Measurements from ENCODE around the gene CAPN14.

The CAPN14 gene

DNA sequence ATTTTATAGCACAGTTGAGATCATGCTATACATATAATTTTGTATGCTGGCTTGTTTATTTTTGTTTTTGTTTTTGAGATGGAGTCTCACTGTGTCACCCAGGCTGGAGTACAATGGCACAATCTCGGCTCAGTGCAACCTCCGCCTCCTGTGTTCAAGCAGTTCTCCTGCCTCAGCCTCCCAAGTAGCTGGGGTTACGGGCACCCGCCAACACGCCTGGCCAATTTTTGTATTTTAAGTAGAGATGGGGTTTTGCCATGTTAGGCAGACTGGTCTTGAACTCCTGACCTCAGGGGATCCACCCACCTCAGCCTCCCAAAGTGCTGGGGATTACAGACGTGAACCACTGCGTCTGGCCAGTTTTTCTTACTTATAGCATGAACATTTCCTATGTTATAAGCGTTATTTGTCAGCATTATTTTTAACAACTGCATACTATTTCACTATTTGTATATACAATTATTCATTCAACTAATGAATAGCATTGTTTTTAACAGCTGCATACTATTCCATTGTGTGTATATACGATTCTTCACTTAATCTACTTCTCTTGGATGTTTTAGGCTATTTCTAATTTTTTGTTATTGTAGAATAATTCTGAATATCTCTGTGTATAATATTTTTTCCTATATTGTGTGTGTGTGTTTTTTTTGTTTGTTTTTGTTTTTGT lies 20.2 kb upstream of the CAPN14 start:
- Histone ChIP-seq H3K4me1 (ENCODE audit: insufficient read depth, low read length) (peaks cover 12% of the 10 kb centered on the region), H3K9ac (ENCODE audit: low read depth, low read length) (no peak overlapping the region)

DNA sequence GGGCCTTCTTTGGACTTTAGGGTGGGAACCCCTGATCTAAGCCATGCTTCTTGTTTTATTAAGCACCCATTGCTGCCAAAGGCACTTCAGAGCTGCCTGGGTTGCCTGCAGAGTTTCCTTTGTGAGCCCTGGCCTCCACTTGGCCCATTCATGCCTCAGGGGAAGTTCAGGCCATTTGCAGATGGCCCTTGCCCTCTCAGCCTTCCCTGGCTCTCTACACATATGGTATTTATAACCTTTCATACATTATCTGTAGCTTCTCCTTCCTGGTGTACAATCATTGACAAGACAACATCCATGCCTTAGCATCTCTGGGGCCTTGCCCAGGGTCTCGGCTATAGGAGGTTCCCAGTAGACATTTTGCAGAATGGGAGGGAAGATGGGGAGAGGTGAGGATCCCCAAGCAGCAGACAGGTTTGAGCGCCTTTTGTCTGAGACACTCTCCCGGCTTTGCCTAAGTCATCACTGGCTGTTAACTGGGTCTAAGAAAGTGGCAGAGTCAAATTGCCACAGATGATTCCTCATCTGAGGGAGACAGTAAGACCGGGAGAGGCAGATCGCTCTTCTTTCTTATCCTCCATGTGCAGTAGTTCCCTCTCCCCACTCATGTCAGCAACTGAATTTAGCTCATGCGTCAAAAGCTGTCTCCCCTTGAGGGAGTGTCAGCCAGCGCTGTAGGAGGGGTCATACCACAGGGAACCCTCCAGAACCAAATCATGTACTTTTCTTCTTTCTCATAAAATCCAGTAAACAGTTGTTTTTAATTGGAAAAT lies 19.3 kb upstream of the CAPN14 start:
- Histone ChIP-seq H3K4me1 (ENCODE audit: insufficient read depth, low read length) (peaks cover 12% of the 10 kb centered on the region), H3K9me3 (ENCODE audit: control insufficient read depth, insufficient read depth, low read length) (no peaks in the 10 kb centered on the region), H3K36me3 (ENCODE audit: insufficient read depth, low read length) (no peaks in the 10 kb centered on the region), H3K9ac (ENCODE audit: low read depth, low read length) (no peak overlapping the region)

More for the DNA sequence above, 20.2 kb upstream of the CAPN14 start:
- no peaks in the 10 kb centered on the region for H3K9me3 ChIP-seq (ENCODE audit: control insufficient read depth, insufficient read depth, low read length)
- no peaks in the 10 kb centered on the region for H3K36me3 ChIP-seq (ENCODE audit: insufficient read depth, low read length)

DNA sequence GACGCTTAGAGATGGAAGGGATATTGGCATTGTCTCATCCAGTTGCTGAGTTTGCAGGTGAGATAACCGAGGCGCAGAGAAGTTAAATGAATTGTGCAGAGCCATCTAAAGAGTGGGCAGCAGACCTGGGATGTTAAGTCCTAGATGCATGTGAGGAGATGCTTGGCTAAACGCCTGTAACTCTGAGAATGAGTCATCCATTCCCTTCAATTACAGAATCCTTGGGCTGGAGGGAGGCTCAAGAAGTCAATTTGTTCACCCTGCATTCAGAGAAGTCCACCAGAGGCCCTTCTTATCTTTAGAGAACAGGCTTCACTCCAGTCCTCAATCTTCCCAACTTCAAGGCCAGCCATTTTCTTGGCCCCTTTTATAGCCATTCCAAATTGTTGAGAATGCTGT lies 18.2 kb upstream of the CAPN14 start:
- H3K9ac ChIP-seq (ENCODE audit: low read depth, low read length) = no peak overlapping the region
- H3K4me1 ChIP-seq (ENCODE audit: insufficient read depth, low read length) = peaks cover 12% of the 10 kb centered on the region
- no peaks in the 10 kb centered on the region for H3K9me3 ChIP-seq (ENCODE audit: control insufficient read depth, insufficient read depth, low read length)
- H3K36me3 ChIP-seq (ENCODE audit: insufficient read depth, low read length) = no peaks in the 10 kb centered on the region

DNA sequence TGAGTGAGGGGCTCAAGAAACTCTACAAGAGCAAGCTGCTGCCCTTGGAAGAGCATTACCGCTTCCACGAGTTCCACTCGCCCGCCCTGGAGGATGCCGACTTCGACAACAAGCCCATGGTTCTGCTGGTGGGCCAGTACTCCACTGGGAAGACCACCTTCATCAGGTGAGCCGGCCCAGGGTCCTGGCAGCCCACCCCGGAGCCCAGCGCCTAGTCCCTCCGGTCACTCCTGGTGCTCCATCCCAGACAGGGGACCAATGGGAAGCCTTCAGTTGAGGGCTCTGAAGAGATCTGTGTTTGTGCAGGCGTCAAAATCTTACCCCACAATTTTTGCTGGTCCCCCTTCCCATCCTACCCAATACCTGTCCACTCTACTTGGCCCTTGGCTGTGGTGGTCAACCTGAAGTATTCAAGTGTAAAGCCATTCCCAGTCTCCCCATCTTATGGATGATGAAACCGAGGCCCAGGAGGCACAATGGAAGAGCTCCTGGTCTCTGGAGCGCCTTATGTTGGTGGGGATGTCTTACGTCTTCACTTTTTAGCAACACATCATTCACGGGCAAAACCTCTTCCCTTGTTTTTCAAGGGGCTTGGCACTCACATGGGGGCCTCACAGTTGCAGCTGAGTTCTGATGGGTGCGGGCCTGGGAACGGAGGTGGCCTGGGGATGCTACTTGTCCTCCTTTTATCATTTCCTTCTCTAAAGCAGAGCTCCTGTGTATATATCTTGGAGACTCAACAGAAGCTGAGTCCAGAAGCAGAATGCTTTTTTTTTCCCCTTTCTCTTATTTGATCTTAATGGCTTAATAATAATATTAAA lies 17.6 kb upstream of the CAPN14 start:
- Histone ChIP-seq H3K4me1 (ENCODE audit: insufficient read depth, low read length) (peaks cover 12% of the 10 kb centered on the region), H3K36me3 (ENCODE audit: insufficient read depth, low read length) (no peaks in the 10 kb centered on the region), H3K9me3 (ENCODE audit: control insufficient read depth, insufficient read depth, low read length) (no peaks in the 10 kb centered on the region), H3K9ac (ENCODE audit: low read depth, low read length) (peak overlapping the region; percentile 74)

DNA sequence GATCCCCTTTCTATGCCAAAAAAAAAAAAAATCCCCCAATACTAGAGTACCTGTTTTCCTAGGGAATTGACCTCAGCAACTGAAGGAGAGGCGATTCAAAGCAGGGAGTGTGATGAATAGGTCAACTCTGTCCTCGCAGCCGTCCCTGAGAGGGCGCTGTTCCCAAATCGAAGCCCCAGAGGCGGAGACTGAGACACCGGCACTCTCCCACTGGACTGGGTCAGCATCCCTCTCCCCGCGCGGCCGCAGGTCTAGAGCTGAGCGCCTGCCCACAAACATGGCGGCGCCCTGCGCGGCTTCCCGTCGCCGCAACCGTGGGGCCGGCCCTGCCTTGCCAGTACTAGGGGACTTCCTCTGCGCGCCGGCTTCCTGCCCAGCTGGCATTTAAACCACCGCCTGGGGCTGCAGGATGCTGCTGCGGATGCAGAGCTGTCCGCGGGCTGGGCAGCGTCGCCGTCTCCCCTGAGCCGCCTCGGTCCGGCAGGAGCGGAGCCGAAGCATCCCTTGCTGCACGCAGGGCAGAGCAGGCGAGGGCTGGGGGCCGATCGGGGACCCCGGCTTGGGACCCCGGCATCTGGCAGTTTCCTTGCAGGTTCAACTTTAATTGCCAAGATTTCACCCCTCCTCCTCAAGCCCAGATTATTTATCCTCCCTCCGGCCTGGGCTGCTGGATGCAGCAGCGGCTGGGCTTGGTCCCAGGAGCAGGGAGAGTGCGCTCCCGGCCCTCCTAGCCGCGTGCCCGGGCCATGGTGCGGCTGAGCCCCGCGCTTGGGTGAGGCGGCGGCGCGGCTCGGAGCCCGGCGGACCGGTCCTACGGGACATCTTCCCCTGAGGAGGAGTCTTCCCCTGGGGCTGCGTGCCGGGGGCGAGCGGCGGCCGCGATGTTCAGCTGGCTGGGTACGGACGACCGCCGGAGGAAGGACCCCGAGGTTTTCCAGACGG lies 16.7 kb upstream of the CAPN14 start, which contains the start of gene EHD3:
EHD3 (plus strand) TSS at position 412 of the 942 bp plus-strand sequence; CDS start at position 882, 470 bp downstream.
- Histone ChIP-seq H3K9me3 (ENCODE audit: control insufficient read depth, insufficient read depth, low read length) (no peaks in the 10 kb centered on the region), H3K36me3 (ENCODE audit: insufficient read depth, low read length) (no peaks in the 10 kb centered on the region), H3K4me1 (ENCODE audit: insufficient read depth, low read length) (peaks cover 12% of the 10 kb centered on the region), H3K9ac (ENCODE audit: low read depth, low read length) (peak within 1 kb of the TSS; percentile 74)

DNA sequence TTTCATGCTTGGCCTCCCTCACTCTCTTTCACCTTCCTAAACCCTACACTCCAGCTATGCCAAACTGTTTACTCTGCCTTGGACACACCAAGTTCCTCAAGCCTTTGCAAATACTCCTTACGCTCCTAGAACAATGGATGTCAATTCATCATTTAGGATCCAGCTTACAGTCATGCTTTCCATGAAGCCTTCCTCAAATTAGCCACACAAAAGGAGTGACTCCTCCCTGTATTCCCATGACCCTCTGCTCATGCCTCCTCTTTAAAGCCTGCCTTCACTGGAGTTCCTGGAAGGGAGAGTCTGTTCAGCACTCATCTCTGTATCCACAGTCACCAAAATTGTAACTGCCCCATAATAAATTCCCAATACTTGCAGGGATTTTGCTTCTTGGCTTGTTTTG lies 15.9 kb upstream of the CAPN14 start:
- H3K9me3 ChIP-seq (ENCODE audit: control insufficient read depth, insufficient read depth, low read length) = no peaks in the 10 kb centered on the region
- H3K4me1 ChIP-seq (ENCODE audit: insufficient read depth, low read length) = peaks cover 12% of the 10 kb centered on the region
- no peak overlapping the region for H3K9ac ChIP-seq (ENCODE audit: low read depth, low read length)
- no peaks in the 10 kb centered on the region for H3K36me3 ChIP-seq (ENCODE audit: insufficient read depth, low read length)

DNA sequence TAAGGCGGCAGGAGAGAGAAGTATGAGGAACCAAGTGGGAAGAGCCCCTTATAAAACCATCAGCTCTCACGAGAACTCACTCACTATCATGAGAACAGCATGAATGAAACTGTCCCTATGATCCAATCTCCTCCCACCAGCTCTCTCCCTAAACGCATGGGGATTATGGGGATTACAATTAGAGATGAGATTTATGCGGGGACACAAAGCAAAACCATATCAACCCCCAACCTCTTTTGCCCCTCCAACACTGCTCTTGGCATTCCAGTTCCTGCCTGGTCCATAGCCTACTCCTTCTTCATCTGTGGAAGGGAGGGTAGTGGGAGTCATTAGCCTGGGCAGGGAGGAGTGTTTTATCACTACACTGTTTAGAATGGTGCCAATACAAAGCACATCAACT lies 15.3 kb upstream of the CAPN14 start:
- peaks cover 12% of the 10 kb centered on the region for H3K4me1 ChIP-seq (ENCODE audit: insufficient read depth, low read length)
- H3K9ac ChIP-seq (ENCODE audit: low read depth, low read length) = no peak overlapping the region
- H3K9me3 ChIP-seq (ENCODE audit: control insufficient read depth, insufficient read depth, low read length) = no peaks in the 10 kb centered on the region
- H3K36me3 ChIP-seq (ENCODE audit: insufficient read depth, low read length) = no peaks in the 10 kb centered on the region

DNA sequence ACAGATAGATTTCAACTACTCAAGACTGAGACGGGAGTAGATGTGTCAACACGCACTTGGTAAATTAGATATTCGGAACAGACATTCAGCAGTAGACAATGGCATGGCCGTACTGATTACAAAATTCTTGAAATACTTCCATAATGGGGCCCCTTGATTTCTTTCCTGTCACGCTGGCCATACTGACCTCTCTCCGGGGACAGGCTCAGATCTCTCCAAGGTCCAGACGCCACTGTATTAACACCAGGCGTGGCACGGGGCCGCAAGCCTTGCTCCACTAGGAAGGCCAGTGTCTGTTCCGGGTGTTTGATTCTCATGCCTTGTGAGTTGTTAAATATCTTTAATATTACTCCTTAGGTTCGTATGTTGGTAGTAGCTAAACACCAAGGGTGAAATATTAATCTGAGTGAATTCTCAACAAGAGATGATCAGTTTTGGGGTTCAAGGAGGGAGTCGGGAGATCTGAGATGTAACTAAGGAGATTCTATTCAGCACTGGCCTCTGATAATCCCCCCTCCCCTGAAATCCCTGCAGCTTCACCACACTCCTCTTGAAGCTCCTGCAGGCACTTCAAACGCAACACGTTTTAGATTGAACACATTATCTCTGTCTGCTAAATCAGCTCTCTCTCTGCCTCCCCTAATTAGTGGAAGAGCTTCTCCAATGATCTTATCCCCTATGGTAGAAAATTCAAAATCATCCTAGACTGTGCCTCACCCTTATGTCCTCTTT lies 14.4 kb upstream of the CAPN14 start:
- no peaks in the 10 kb centered on the region for H3K9me3 ChIP-seq (ENCODE audit: control insufficient read depth, insufficient read depth, low read length)
- no peaks in the 10 kb centered on the region for H3K36me3 ChIP-seq (ENCODE audit: insufficient read depth, low read length)
- H3K4me1 ChIP-seq (ENCODE audit: insufficient read depth, low read length) = peaks cover 12% of the 10 kb centered on the region
- H3K9ac ChIP-seq (ENCODE audit: low read depth, low read length) = no peak overlapping the region

DNA sequence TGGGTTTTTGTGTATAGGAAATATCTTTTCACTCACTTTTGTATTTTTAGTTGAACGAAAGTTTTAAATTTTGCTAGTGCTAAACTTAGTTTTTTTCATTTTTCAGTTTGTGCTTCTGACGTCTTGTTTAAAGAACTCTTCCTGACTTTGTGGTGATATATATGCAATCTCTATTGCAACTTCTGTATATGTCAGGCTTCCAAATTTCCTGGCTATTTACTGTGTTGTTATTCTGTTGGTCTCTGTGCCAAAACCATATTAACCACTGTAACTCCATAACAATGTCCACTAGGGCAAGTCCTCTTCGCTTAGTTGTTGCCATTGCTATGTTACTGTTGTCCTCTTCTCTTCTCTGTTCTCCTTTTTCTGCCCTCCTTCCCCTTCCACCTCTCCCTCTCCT lies 13.4 kb upstream of the CAPN14 start:
- no peaks in the 10 kb centered on the region for H3K36me3 ChIP-seq (ENCODE audit: insufficient read depth, low read length)
- no peak overlapping the region for H3K9ac ChIP-seq (ENCODE audit: low read depth, low read length)
- H3K9me3 ChIP-seq (ENCODE audit: control insufficient read depth, insufficient read depth, low read length) = no peaks in the 10 kb centered on the region
- peaks cover 9% of the 10 kb centered on the region for H3K4me1 ChIP-seq (ENCODE audit: insufficient read depth, low read length)

DNA sequence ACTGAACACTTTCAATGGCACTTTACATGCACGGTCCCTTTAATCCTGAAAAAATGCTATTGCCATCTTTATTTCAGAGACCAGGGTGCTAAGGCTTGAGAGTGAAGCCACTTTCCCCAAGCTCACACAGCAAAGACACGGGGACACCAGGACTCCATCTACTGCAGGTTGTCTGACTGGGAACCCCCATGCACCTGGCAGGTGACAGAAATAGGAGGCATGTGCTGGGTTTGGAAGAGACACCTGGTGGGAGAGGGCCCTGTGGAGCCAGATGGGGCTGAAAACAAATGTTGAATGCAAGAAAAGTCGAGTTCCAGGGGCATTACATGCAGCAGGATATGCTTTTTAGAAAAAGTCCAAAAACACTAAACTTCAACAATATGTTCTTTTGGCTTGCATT lies 11.4 kb upstream of the CAPN14 start:
- no peaks in the 10 kb centered on the region for H3K9me3 ChIP-seq (ENCODE audit: control insufficient read depth, insufficient read depth, low read length)
- H3K36me3 ChIP-seq (ENCODE audit: insufficient read depth, low read length) = no peaks in the 10 kb centered on the region
- peaks cover 7% of the 10 kb centered on the region; the same call in 1 of the 2 replicates for H3K4me1 ChIP-seq (ENCODE audit: insufficient read depth, low read length)
- H3K9ac ChIP-seq (ENCODE audit: low read depth, low read length) = no peak overlapping the region

DNA sequence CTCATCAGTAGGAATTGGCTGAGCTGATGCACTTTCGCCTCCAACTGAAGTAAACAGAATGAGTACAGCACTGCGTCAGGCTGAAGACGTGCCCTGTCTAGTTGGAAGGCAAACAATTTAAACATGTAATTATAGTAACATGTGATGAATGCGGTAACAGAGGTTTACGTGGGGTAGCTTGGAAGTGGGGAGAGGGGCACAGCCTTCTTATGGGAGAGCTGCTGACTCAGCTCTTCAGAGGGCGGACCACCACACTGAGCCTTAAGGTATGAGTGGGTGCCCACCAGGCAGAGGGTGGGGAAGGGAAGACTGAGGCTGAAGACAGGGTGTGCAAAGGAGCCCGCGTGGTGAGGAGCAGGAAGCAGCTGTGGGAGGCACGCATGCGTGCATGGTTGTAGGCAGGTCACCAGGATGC lies 10.4 kb upstream of the CAPN14 start:
- no peaks in the 10 kb centered on the region for H3K9me3 ChIP-seq (ENCODE audit: control insufficient read depth, insufficient read depth, low read length)
- H3K9ac ChIP-seq (ENCODE audit: low read depth, low read length) = no peak overlapping the region
- H3K36me3 ChIP-seq (ENCODE audit: insufficient read depth, low read length) = no peaks in the 10 kb centered on the region
- no peaks in the 10 kb centered on the region for H3K4me1 ChIP-seq (ENCODE audit: insufficient read depth, low read length)

DNA sequence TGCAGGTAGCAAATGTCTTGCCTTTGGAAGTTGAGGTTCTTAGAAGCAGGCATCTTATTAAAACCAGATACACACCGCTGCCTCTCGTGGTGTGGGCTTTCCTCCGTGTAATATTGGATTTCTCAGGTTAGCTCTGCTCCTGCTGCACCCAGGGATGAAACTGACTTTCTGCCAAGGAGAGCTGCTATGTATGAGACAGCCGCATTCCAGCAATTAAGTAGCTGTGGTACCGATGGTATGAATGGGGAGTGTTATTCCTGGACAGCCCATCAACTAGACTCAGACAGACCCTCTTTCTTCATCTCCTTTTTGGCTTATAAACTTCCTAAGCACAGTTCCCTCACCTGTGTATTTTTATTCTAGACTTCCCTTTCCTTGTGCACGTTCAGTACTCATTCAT lies 9.8 kb upstream of the CAPN14 start:
- H3K9ac ChIP-seq (ENCODE audit: low read depth, low read length) = no peak overlapping the region
- H3K4me1 ChIP-seq (ENCODE audit: insufficient read depth, low read length) = no peaks in the 10 kb centered on the region
- no peaks in the 10 kb centered on the region for H3K36me3 ChIP-seq (ENCODE audit: insufficient read depth, low read length)
- H3K9me3 ChIP-seq (ENCODE audit: control insufficient read depth, insufficient read depth, low read length) = no peaks in the 10 kb centered on the region

DNA sequence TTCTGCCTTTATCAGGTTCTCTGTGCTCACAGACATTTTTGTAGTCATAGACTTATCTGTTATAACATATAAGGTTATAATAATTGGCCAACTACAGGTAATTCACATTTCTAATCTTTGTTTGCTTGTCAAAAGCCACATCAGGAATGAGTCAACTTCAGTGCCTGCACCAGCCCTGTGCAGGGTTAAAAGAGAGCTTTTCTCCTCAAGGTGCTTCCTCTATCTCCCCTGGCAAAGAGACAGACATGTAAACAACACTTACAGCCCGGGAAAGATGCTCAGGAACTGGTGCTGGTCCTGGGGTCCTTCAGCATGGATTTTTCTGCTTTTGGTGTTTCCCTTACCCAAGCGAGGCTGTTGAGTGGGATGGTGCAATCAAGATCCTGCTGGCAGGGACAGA lies 9.0 kb upstream of the CAPN14 start:
- Histone ChIP-seq H3K4me1 (ENCODE audit: insufficient read depth, low read length) (no peaks in the 10 kb centered on the region), H3K36me3 (ENCODE audit: insufficient read depth, low read length) (no peaks in the 10 kb centered on the region), H3K9me3 (ENCODE audit: control insufficient read depth, insufficient read depth, low read length) (no peaks in the 10 kb centered on the region), H3K9ac (ENCODE audit: low read depth, low read length) (no peak overlapping the region)

Data from ES-I3 (cell line).